Adrenal gland (tissue), 12 donors: ENCODE results near the gene HDAC4. TPM values are rescaled to one million over a fixed set of nuclear protein-coding genes. Genes with fewer than 3 reads are reported as not detected.

Source experiments
- DNase-seq, 7 donors: peaks; one replicate each; pipeline ENCODE4 v3.0.0-alpha.2; 2019 to 2020
- H3K27ac ChIP-seq, 5 donors: fragments of 200-600 bp; sonication (generic) in 4 of 5; 1 replicate in 3 of 5; 2 replicates in 2 of 5; pipeline versions ENCODE4 v1.5.1 to v1.8.0; 2016 to 2020; ENCODE audit warnings: mild to moderate bottlenecking in 1 of 5
- H3K27me3 ChIP-seq: fragments of 200-600 bp; 2 replicates; pipeline ENCODE4 v1.8.0; 2021
- H3K36me3 ChIP-seq, 2 donors: fragments of 200-600 bp; replicated peaks in 1 of 2; 1 replicate in 1 of 2; 2 replicates in 1 of 2; pipeline versions ENCODE4 v1.5.1 to v1.8.0; 2018 to 2022
- H3K4me1 ChIP-seq, 2 donors: fragments of 200-600 bp; replicated peaks in 1 of 2; 1 replicate in 1 of 2; 2 replicates in 1 of 2; pipeline versions ENCODE4 v1.5.1 to v1.8.0; 2018 to 2021
- H3K4me3 ChIP-seq, 4 donors: fragments of 200-600 bp; sonication (generic) in 3 of 4; one replicate each; pipeline ENCODE4 v1.5.1; 2016 to 2018
- H3K9me3 ChIP-seq, 3 donors: fragments of 200-600 bp; sonication (generic) in 1 of 3; replicated peaks in 1 of 3; 1 replicate in 2 of 3; 2 replicates in 1 of 3; pipeline versions ENCODE4 v1.5.1 to v1.8.0; 2016 to 2021
- CTCF ChIP-seq, 6 experiments: fragments of 450-650 bp in 4 of 6; fragments of 200-600 bp in 2 of 6; sonication (generic) in 1 of 6; IDR thresholded peaks; 1 replicate in 5 of 6; 2 replicates in 1 of 6; pipeline versions ENCODE4 v1.5.1 to v1.8.0; 2016 to 2021; ENCODE audit warnings: antibody characterized with exemption in 6 of 6, mild to moderate bottlenecking in 2 of 6, moderate library complexity in 1 of 6
- POLR2A ChIP-seq, 2 donors: fragments of 450-650 bp; IDR thresholded peaks; one replicate each; pipeline ENCODE4 v1.6.1; 2017; ENCODE audit warnings: antibody characterized with exemption in 2 of 2, mild to moderate bottlenecking in 2 of 2, moderate library complexity in 1 of 2
- WGBS, 4 donors: extraction: QIAGEN DNeasy Blood & Tissue Kit in 2 of 4; methylation state at CpG; one replicate each; pipeline versions ENCODE4 v1.1.5 to v1.1.7; 2013 to 2017; 5-methylcytosine and 5-hydroxymethylcytosine counted together
- intact Hi-C, 2 donors: fragments of 100-400 bp; cut with DNase I; formaldehyde crosslinking; loops; one replicate each; pipeline versions ENCODE4 v1.14.1 to v1.15.0; 2022 to 2023
- polyA plus RNA-seq, 3 donors: library from polyadenylated mRNA; stranded (reverse); fragments of 200-250 nt in 2 of 3; fragments of 350-450 nt in 1 of 3; fragmentation: Illumina TruSeq in 1 of 3; extraction: RNeasy Lipid Tissue Mini Kit (QIAGEN cat#74804) in 1 of 3; gene quantifications; one replicate each; pipeline ENCODE4 v1.2.3, GENCODE V29; 2013 to 2014
- total RNA-seq, 9 donors: library from RNA; depleted of rRNA in 4 of 9; stranded (reverse); fragments of >200 nt in 4 of 9; fragments of 120-200 nt in 1 of 9; fragmentation: NEBNext Ultra II Directional in 1 of 9; extraction: Animal tissue kit (Norgen Biotek cat#: 25700) in 1 of 9; gene quantifications; one replicate each; pipeline versions ENCODE4 v1.1.0 to v1.2.4, GENCODE V29; 2013 to 2023
- donor health status: healthy with polysubstance abuse.
- donor health status: Bipolar disorder and iron deficiency.
- donor health status: DM: yes; HTN: yes; CAD: no.
- donor health status: DM: no; HTN: no; CAD: no.
- donor health status: DM: no; HTN: no; CAD: no.
- donor health status: DM: yes; HTN: yes; CAD: no.

The HDAC4 gene
- total and polyA plus RNA-seq, 12 donors: 8.3 to 88.9 (median 28.7) TPM

DNA sequence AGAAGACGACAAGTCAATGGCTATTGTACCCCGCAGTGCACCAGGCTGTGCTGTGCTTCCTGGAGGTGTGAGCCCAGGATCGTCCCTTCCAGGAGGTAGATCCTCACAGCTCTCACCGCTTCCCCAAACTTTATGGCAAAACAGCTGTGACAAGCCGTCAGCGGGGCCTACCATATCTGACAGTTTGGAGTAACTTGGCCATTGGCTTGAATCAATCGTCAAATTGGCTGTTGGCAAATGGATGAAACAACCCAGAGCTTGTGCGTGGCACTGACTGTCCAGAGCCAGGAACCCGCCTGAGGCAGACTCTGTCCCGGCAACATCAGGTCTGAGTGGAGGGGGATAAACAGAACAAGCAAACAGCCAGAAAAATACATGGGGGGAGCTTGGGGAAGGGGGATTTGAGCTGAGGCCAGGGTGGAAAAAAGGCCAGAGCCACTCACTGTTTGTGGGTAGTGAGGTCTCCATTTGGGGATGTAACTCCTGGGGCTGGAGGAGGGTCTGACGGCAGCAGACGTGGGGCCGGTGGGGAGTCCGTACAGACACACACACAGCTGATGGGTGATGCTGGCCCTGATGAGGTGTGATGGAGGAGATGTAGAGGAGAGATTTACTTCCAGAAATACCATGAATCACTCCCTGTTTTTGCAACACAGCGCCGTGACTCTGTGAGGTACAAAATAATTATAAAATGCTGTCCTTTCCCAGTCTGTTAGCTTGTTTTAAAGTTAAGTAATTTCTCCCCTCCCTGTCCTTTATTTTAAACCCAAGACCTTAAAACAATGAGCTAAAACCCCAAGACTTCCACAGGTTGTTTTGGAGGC lies 378.2 kb downstream of the HDAC4 start:
- 81 to 89% (median 86%) methylated on average over 16 of the region's 16 CpGs for WGBS, 4 donors
- Histone ChIP-seq H3K36me3 (no peaks in the 10 kb centered on the region), H3K4me1 (no peaks in the 10 kb centered on the region), H3K4me3 (no peak overlapping the region), H3K9me3 (no peaks in the 10 kb centered on the region), H3K27ac (peak overlapping the region in 1 of 5 donors; percentile 47), H3K27me3 (no peaks in the 10 kb centered on the region)
- TF ChIP-seq POLR2A (IDR thresholded peaks at IDR 0.05): no peak
- TF ChIP-seq CTCF (IDR thresholded peaks at IDR 0.05): no peak
- DNase-seq: peak in 1 of 7 donors; percentile 70
- intact Hi-C loops: no loop called here

DNA sequence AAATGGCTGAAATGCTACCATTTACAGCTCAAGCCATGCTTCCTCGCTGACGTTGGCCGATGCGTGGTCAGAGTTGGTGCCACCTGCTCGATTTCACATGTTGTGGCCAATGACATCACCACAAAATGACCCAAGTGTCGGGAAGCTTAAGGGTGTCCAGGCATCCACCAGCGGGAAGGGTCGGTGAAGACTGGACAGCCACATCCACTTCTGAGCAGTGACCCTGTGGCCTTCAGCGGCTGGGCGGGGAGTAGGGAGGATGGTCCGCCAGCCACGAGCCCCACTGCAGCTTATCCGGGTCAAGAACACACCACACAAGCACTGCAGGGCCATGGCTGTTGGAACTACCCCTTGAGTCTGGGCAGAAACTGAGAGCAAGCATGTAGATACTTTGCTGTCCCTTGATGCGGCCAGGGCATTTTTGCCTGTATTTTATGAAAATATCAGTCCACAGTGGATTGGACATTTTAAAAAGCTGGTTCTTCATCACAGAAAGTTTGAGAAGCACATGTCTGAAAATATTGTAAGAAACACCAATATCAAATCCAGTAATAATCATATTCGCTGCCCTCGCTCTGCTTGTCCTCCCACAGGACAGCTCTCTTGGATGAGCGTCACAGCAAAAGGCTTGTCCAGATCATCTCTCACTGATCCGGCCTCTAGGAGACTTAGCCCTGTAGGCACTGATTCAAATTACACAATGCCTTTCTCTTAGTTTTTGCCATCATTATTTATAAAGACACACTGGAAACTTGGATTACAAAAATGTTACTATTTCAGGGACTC lies 379.0 kb downstream of the HDAC4 start:
- no peaks in the 10 kb centered on the region for H3K9me3 ChIP-seq
- H3K27ac ChIP-seq: no peak overlapping the region
- no peaks in the 10 kb centered on the region for H3K4me1 ChIP-seq
- intact Hi-C loops: no loop called here
- no peak for DNase-seq
- H3K36me3 ChIP-seq: no peaks in the 10 kb centered on the region
- WGBS, 4 donors: 85 to 88% (median 86%) methylated on average over 14 to 18 of the region's 18 CpGs
- no peaks in the 10 kb centered on the region for H3K27me3 ChIP-seq
- TF ChIP-seq POLR2A (IDR thresholded peaks at IDR 0.05) (no peak), CTCF (IDR thresholded peaks at IDR 0.05) (no peak)
- no peak overlapping the region for H3K4me3 ChIP-seq

- DNase-seq: no peak
- WGBS, 4 donors: 76 to 87% (median 81%) methylated on average over 6 of the region's 6 CpGs
- Histone ChIP-seq H3K9me3 (no peaks in the 10 kb centered on the region), H3K27me3 (no peaks in the 10 kb centered on the region), H3K27ac (no peak overlapping the region), H3K4me1 (no peaks in the 10 kb centered on the region), H3K4me3 (no peak overlapping the region), H3K36me3 (no peaks in the 10 kb centered on the region)
- TF ChIP-seq CTCF (IDR thresholded peaks at IDR 0.05) (no peak), POLR2A (IDR thresholded peaks at IDR 0.05) (no peak)
- intact Hi-C loops: no loop called here
Observed at GRCh38 chr2:239021224-239021623, 379.6 kb downstream of the HDAC4 start.

DNA sequence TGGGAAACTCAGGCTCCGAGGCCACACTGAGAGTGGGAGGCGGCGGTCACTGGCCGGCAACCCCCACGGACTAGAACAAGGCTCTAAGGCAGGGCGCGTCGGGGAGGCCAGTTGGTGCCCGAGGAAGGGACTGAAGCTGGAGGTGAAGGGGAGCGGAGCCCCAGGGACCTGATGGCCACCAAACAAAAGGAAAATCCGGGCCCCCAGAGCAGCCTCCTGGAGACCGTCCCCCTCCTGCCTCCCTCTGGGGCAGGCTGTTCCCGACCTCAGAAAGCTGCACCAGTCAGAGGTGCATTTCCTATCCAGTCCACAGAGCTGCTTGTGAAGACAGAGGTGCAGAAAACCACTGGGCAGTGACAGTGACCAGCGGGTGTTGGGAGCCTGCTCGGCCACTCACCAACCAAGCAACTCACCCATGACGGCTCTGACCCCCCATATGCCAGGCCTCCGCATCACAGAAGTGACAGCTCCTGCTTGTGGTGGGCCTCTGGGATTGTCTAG lies 380.2 kb downstream of the HDAC4 start:
- WGBS, 4 donors: 87 to 96% (median 90%) methylated on average over 17 of the region's 17 CpGs
- H3K36me3 ChIP-seq: no peaks in the 10 kb centered on the region
- intact Hi-C loops: no loop called here

More for the DNA sequence above, 380.2 kb downstream of the HDAC4 start:
- no peaks in the 10 kb centered on the region for H3K27me3 ChIP-seq
- H3K4me1 ChIP-seq: no peaks in the 10 kb centered on the region
- no peak for TF ChIP-seq POLR2A (IDR thresholded peaks at IDR 0.05)
- DNase-seq: no peak
- H3K27ac ChIP-seq: no peak overlapping the region
- H3K4me3 ChIP-seq: no peak overlapping the region
- H3K9me3 ChIP-seq: no peaks in the 10 kb centered on the region
